Mucosa of descending colon (tissue), 3 donors: Measurements from ENCODE around the gene PRDM16. TPM values are rescaled to one million over a fixed set of nuclear protein-coding genes. Genes with fewer than 3 reads are reported as not detected.

ENCODE experiments used
- ATAC-seq: fragments of 200-7000 bp; cut with Tn5 transposase; one replicate; pipeline ENCODE4 v1.9.1; 2020; ENCODE audit warnings: mild to moderate bottlenecking, moderate library complexity
- DNase-seq, 3 donors: peaks; one replicate each; pipeline ENCODE4 v3.0.0-alpha.2; 2020
- H3K36me3 ChIP-seq: fragments of 200-600 bp; one replicate; pipeline ENCODE4 v1.8.0; 2021; ENCODE audit warnings: low read depth, mild to moderate bottlenecking
- H3K4me1 ChIP-seq: fragments of 200-600 bp; one replicate; pipeline ENCODE4 v1.8.0; 2021; ENCODE audit warnings: low read depth, mild to moderate bottlenecking
- H3K4me3 ChIP-seq: fragments of 200-600 bp; one replicate; pipeline ENCODE4 v1.8.0; 2021; ENCODE audit warnings: mild to moderate bottlenecking
- H3K9me3 ChIP-seq: fragments of 200-600 bp; one replicate; pipeline ENCODE4 v1.8.0; 2021; ENCODE audit warnings: mild to moderate bottlenecking
- intact Hi-C, 2 donors: fragments of 100-400 bp; cut with DNase I in 1 of 2; cut with micrococcal nuclease in 1 of 2; formaldehyde crosslinking; loops; one replicate each; pipeline versions ENCODE4 v1.11.0 to v1.11.1; 2022; cut with DNase I, micrococcal nuclease
- total RNA-seq, 3 donors: library from RNA; stranded (reverse); fragmentation: NEBNext Ultra II Directional in 2 of 3; extraction: Animal tissue kit (Norgen Biotek cat#: 25700) in 2 of 3; gene quantifications; one replicate each; pipeline versions ENCODE4 v1.2.1 to v1.2.4, GENCODE V29; 2021 to 2023
- TF ChIP-seq, protein P1 (sequence below): fragments of 200-600 bp; IDR thresholded peaks from one replicate; pipeline ENCODE4 v1.8.0; 2022; ENCODE audit warnings: antibody characterized with exemption, mild to moderate bottlenecking
- donor health status: DM: no; HTN: no; CAD: no; lungs with moderate emphysema.
- donor health status: DM: no; HTN: no; CAD: no.
- donor health status: DM: no; HTN: yes; CAD: no.

PRDM16 gene
- total RNA-seq, 3 donors from 2014 or later: 1.6 to 2.5 (median 2.4) TPM

DNA sequence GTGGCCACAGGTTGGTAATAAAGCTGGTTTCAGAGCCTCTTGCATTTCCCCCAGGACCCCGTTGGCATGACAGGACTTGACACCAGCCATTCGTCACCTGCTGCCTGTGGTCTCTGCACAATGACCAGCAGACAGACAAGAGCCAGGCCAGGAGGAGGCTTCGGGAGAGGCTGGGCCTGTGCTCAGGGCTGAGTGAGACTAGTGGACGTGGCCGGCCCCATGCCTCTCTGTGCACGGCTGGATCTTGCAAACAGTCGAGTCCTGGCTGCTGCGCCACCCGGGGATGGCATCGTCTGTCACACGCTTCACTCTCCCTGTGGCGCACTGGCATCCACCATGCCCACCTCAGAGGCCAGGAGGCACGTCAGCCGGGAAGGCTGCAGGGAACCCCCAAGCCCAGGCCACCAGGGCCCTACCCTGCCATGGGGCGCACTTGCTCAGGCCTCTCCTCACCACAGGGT, 208.0 kb downstream of the PRDM16 start:
- Histone ChIP-seq H3K36me3 (no peaks in the 10 kb centered on the region), H3K4me3 (no peak overlapping the region), H3K9me3 (no peaks in the 10 kb centered on the region), H3K4me1 (no peaks in the 10 kb centered on the region)
- ATAC-seq: no peak
- DNase-seq: no peak
- intact Hi-C loops: no loop called here
- TF ChIP-seq, protein P1, sequence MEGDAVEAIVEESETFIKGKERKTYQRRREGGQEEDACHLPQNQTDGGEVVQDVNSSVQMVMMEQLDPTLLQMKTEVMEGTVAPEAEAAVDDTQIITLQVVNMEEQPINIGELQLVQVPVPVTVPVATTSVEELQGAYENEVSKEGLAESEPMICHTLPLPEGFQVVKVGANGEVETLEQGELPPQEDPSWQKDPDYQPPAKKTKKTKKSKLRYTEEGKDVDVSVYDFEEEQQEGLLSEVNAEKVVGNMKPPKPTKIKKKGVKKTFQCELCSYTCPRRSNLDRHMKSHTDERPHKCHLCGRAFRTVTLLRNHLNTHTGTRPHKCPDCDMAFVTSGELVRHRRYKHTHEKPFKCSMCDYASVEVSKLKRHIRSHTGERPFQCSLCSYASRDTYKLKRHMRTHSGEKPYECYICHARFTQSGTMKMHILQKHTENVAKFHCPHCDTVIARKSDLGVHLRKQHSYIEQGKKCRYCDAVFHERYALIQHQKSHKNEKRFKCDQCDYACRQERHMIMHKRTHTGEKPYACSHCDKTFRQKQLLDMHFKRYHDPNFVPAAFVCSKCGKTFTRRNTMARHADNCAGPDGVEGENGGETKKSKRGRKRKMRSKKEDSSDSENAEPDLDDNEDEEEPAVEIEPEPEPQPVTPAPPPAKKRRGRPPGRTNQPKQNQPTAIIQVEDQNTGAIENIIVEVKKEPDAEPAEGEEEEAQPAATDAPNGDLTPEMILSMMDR: no peak

- ATAC-seq: no peak
- no peak for DNase-seq
- Histone ChIP-seq H3K36me3 (no peaks in the 10 kb centered on the region), H3K4me1 (no peaks in the 10 kb centered on the region), H3K9me3 (no peaks in the 10 kb centered on the region), H3K4me3 (no peak overlapping the region)
- TF ChIP-seq, protein P1: no peak
- intact Hi-C loops: no loop called here
Measured at GRCh38 chr1:3277623-3278022, 208.6 kb downstream of the PRDM16 start.

- Histone ChIP-seq H3K4me3 (no peak overlapping the region), H3K4me1 (no peaks in the 10 kb centered on the region), H3K36me3 (no peaks in the 10 kb centered on the region), H3K9me3 (no peaks in the 10 kb centered on the region)
- ATAC-seq (no peak), DNase-seq (no peak)
- TF ChIP-seq, protein P1: no peak
- intact Hi-C loops: no loop called here
Measured at GRCh38 chr1:3278416-3279181, 209.6 kb downstream of the PRDM16 start.

DNA sequence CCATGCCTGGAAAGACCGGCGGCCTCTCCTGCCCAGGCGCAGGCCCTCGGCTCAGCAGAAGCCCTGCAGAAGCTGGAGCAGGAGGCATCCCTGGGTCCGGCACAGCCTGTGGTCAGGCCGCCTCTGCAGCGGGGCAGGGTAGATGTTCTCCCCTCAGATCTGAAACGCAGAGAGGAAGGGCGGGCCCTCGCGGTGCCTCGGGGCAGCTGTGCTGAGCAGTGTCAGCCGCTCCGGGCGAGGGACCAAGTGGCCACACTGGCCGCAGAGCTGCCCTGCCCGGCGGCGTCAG, 210.1 kb downstream of the PRDM16 start:
- TF ChIP-seq, protein P1: no peak
- Histone ChIP-seq H3K36me3 (no peaks in the 10 kb centered on the region), H3K9me3 (no peaks in the 10 kb centered on the region), H3K4me3 (no peak overlapping the region), H3K4me1 (no peaks in the 10 kb centered on the region)
- ATAC-seq (no peak), DNase-seq (no peak)
- intact Hi-C loops: no loop called here

DNA sequence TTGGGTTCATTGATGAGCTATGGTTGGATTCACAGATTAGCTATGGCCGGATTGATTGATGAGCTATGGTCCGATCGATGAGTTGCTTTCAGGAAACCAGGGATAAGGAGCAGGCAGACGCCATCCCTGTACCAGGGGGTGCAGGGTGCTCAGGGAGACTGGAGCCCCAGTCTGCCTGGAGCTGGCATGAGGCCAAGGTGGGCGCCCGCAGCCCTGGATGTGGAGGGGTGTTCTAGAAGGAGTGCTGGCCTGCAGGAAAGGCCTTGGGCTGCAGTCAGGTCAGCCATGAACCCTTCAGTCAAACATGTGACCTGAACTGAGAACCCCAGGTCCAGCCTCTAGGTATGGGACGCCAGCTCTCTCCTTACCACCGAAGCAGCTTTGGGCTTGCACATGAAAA, 212.7 kb downstream of the PRDM16 start:
- TF ChIP-seq, protein P1: no peak
- DNase-seq: no peak
- H3K36me3 ChIP-seq: no peaks in the 10 kb centered on the region
- intact Hi-C loops: no loop called here
- no peak overlapping the region for H3K4me3 ChIP-seq
- no peak for ATAC-seq
- no peaks in the 10 kb centered on the region for H3K9me3 ChIP-seq
- H3K4me1 ChIP-seq: no peaks in the 10 kb centered on the region

GRCh38 chr1:3282186-3282585, 213.2 kb downstream of the PRDM16 start:
- Histone ChIP-seq H3K9me3 (no peaks in the 10 kb centered on the region), H3K36me3 (no peaks in the 10 kb centered on the region)
- no peak for ATAC-seq

More at GRCh38 chr1:3282186-3282585, 213.2 kb downstream of the PRDM16 start:
- H3K4me1 ChIP-seq: no peaks in the 10 kb centered on the region
- intact Hi-C loops: no loop called here
- TF ChIP-seq, protein P1: no peak
- no peak overlapping the region for H3K4me3 ChIP-seq
- no peak for DNase-seq
